Colonic mucosa (tissue), 4 donors: Measurements from ENCODE around the gene TUSC1. TPM values are rescaled to one million over a fixed set of nuclear protein-coding genes. Genes with fewer than 3 reads are reported as not detected.
A peak's percentile ranks its signal among the peaks of the same experiment; 100 is the strongest.
"Not testable (repeated sequence)": the region's sequence is repeated elsewhere in the genome, so short reads cannot be mapped to it uniquely, and the experiment has no call there.

Source experiments
- DNase-seq: peaks from one replicate; pipeline ENCODE4 v3.0.0-alpha.2; 2020
- H3K27ac ChIP-seq: fragments of 200-600 bp; one replicate; pipeline ENCODE4 v1.8.0; 2021
- H3K27me3 ChIP-seq: fragments of 200-600 bp; one replicate; pipeline ENCODE4 v1.8.0; 2021
- H3K36me3 ChIP-seq: fragments of 200-600 bp; one replicate; pipeline ENCODE4 v1.8.0; 2021
- H3K4me1 ChIP-seq: fragments of 200-600 bp; one replicate; pipeline ENCODE4 v1.8.0; 2021; ENCODE audit warnings: mild to moderate bottlenecking
- H3K4me3 ChIP-seq: fragments of 200-600 bp; one replicate; pipeline ENCODE4 v1.8.0; 2021
- H3K9ac ChIP-seq, 2 donors: one replicate each; pipeline ENCODE4 v1.7.0; 2013; ENCODE audit warnings: control low read depth in 2 of 2, low read depth in 2 of 2, low read length in 2 of 2
- H3K9me3 ChIP-seq: fragments of 200-600 bp; one replicate; pipeline ENCODE4 v1.8.0; 2021
- CTCF ChIP-seq: fragments of 200-600 bp; IDR thresholded peaks from one replicate; pipeline ENCODE4 v1.8.0; 2022; ENCODE audit warnings: antibody characterized with exemption, mild to moderate bottlenecking
- intact Hi-C: fragments of 100-400 bp; cut with DNase I; formaldehyde crosslinking; loops from one replicate; pipeline ENCODE4 v1.14.1; 2022
- total RNA-seq, 2 donors: library from RNA; stranded (reverse); fragmentation: NEBNext Ultra II Directional in 1 of 2; extraction: Animal tissue kit (Norgen Biotek cat#: 25700) in 1 of 2; gene quantifications; one replicate each; pipeline ENCODE4 v1.2.1, GENCODE V29; 2021
- donor health status: healthy.
- donor health status: DM: no; HTN: no; CAD: no.
- donor health status: DM: no; HTN: no; CAD: no.

Gene TUSC1
- total RNA-seq, 2 donors from 2014 or later, result 12.3 to 12.5 TPM

- Histone ChIP-seq H3K36me3 (no peaks in the 10 kb centered on the region), H3K27me3 (no peaks in the 10 kb centered on the region), H3K4me3 (no peak overlapping the region), H3K27ac (no peak overlapping the region), H3K9me3 (no peaks in the 10 kb centered on the region), H3K4me1 (no peaks in the 10 kb centered on the region), H3K9ac (no peak overlapping the region)
- no peak for DNase-seq
- intact Hi-C loops, result no loop called here
- no peak for TF ChIP-seq CTCF
Observed at GRCh38 chr9:25684321-25684720, 6.1 kb upstream of the TUSC1 start.

GRCh38 chr9:25681266-25681665 lies 3.0 kb upstream of the TUSC1 start:
- intact Hi-C loops, result no loop called here
- H3K4me1 ChIP-seq, result no peaks in the 10 kb centered on the region

GRCh38 chr9:25678846-25679360 lies 659 bp upstream of the TUSC1 start:
- intact Hi-C loops, result no loop called here
- Histone ChIP-seq H3K9ac (peak overlapping the region; percentile 77 to 90), H3K9me3 (no peaks in the 10 kb centered on the region), H3K4me1 (no peaks in the 10 kb centered on the region), H3K36me3 (no peaks in the 10 kb centered on the region), H3K4me3 (peak overlapping the region; percentile 93), H3K27me3 (no peaks in the 10 kb centered on the region), H3K27ac (peak overlapping the region; percentile 94)
- TF ChIP-seq CTCF, result no peak
- DNase-seq, result no peak

More at GRCh38 chr9:25681266-25681665, 3.0 kb upstream of the TUSC1 start:
- Histone ChIP-seq H3K27me3 (no peaks in the 10 kb centered on the region), H3K9ac (no peak overlapping the region), H3K36me3 (no peaks in the 10 kb centered on the region), H3K9me3 (no peaks in the 10 kb centered on the region), H3K27ac (no peak overlapping the region), H3K4me3 (no peak overlapping the region)
- no peak for DNase-seq
- TF ChIP-seq CTCF, result no peak

GRCh38 chr9:25677301-25678146 lies 720 bp downstream of the TUSC1 start:
- H3K4me3 ChIP-seq, result peak overlapping the region; percentile 93
- peak; percentile 92 for DNase-seq
- no peaks in the 10 kb centered on the region for H3K4me1 ChIP-seq
- intact Hi-C loops, result no loop called here
- peak overlapping the region; percentile 94 for H3K27ac ChIP-seq
- H3K36me3 ChIP-seq, result no peaks in the 10 kb centered on the region
- no peaks in the 10 kb centered on the region for H3K9me3 ChIP-seq
- no peak for TF ChIP-seq CTCF
- no peaks in the 10 kb centered on the region for H3K27me3 ChIP-seq
- H3K9ac ChIP-seq, result peak overlapping the region; percentile 78 to 90

GRCh38 chr9:25675858-25676257 lies 2.4 kb downstream of the TUSC1 start:
- intact Hi-C loops, H3K4me1 ChIP-seq, H3K9ac ChIP-seq: not testable (repeated sequence)

GRCh38 chr9:25658571-25658970 lies 19.7 kb downstream of the TUSC1 start:
- no peaks in the 10 kb centered on the region for H3K4me1 ChIP-seq
- H3K9ac ChIP-seq, result no peak overlapping the region
- no peaks in the 10 kb centered on the region for H3K9me3 ChIP-seq
- H3K27ac ChIP-seq, result no peak overlapping the region
- no peaks in the 10 kb centered on the region for H3K36me3 ChIP-seq
- no peak for TF ChIP-seq CTCF
- no peak for DNase-seq
- no peak overlapping the region for H3K4me3 ChIP-seq
- intact Hi-C loops, result no loop called here
- no peaks in the 10 kb centered on the region for H3K27me3 ChIP-seq

More at GRCh38 chr9:25675858-25676257, 2.4 kb downstream of the TUSC1 start:
- H3K27ac ChIP-seq, DNase-seq, H3K9me3 ChIP-seq, H3K36me3 ChIP-seq, H3K27me3 ChIP-seq, H3K4me3 ChIP-seq: not testable (repeated sequence)
